AG09309 (cell line): ENCODE data around the gene SESN1.
A peak's percentile ranks its signal among the peaks of the same experiment; 100 is the strongest.

ENCODE experiments used
- DNase-seq: peaks from one replicate; pipeline ENCODE4 v3.0.0-alpha.2; 2010; ENCODE audit warnings: low read depth
- H3K4me3 ChIP-seq: 2 replicates; pipeline ENCODE4 v1.5.1; 2011; ENCODE audit warnings: mild to moderate bottlenecking, low read depth, low read length, moderate library complexity; ENCODE audit not compliant: control insufficient read depth
- CTCF ChIP-seq: IDR thresholded peaks from 2 replicates; pipeline ENCODE4 v1.5.1; 2011; ENCODE audit warnings: mild to moderate bottlenecking, low read depth, low read length, inconsistent platforms; ENCODE audit not compliant: insufficient read depth, control insufficient read depth; ENCODE audit errors: missing control alignments

Gene SESN1

GRCh38 chr6:109062216-109062615 is 32.4 kb downstream of the SESN1 start:
- no peak for DNase-seq
- TF ChIP-seq CTCF: no peak
- H3K4me3 ChIP-seq: no peak overlapping the region

DNA sequence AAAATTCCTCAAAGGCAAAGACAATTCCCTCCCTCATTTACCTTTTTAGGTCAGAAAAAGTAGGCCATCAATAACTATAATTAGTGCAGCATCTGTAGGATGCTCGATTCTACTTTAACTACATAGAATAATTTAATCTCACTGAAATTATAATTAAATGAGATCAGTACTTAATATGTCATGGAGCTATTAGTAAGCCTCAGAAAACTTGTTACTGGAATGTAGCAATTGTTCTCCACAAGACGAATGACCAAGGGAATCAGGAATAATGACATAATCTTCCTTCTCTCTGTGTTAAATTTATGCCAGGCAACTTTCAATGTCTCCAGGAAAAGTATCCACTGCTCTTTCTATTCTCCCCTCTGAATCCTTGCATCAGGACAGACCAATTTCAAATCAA is 34.1 kb downstream of the SESN1 start:
- no peak for TF ChIP-seq CTCF
- DNase-seq: no peak
- no peak overlapping the region for H3K4me3 ChIP-seq

DNA sequence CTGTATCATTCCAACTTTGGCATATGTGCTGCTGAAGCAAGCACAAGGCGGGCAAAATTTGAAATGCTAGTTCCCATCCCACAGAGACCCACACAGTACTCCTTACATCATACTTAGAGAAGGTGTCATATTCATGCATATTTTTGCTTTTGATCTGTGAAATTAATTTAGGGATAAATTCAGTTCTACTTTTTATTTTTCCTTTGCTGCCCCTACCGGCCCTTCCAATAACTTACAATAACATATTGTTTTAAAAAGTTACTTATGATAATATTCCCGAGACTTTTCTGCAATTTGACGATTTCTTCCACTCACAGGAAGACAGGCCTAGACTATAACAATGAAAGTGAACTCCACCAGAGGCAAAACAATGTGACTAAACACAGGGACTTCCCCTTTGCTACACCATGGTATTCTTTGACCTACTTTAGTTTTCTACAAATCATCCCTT is 35.0 kb downstream of the SESN1 start:
- peak; percentile 29 for TF ChIP-seq CTCF
- no peak overlapping the region for H3K4me3 ChIP-seq
- no peak for DNase-seq

DNA sequence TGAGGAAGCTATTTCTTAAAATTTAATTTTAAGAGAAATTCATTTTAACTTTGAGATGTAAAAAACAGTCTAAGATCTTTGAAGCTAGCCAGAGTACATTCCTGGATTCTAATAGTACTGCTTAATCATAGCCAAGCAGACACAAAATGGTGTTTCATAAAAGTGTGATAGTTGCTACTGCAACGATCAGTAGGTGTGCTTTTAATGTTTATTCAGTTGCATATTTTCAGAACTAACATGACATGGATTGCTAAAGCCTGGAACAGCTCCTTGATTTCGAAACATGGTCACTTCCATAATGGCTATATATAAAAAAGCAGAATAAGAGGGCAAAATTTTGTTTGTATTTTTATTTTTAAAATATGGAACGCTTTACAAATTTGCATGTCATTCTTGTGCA is 35.5 kb downstream of the SESN1 start:
- TF ChIP-seq CTCF: no peak
- DNase-seq: no peak
- H3K4me3 ChIP-seq: no peak overlapping the region

DNA sequence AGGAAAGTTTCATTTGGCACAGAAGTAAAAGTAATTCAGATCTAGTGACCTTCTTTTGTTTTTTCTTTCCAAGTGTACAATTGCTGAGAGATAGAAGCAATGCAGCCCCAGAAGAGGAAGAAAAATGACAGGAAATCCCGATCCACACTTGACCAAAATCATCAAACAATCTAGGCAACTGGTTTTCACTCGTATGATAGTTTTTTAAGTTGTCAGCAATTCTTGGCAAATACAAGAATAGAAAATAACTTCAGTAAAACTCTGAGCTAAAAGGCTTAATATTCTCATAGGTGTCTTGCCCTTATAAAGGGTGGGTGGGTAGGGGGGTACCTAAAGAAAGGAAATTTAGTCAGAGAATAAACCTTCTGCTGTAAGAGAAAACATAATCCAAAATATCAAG is 36.0 kb downstream of the SESN1 start:
- no peak for DNase-seq
- no peak for TF ChIP-seq CTCF
- H3K4me3 ChIP-seq: no peak overlapping the region

- no peak overlapping the region for H3K4me3 ChIP-seq
- TF ChIP-seq CTCF: no peak
- DNase-seq: no peak
Observed at GRCh38 chr6:109056661-109057060, 38.0 kb downstream of the SESN1 start.

GRCh38 chr6:109055771-109056235 is 38.8 kb downstream of the SESN1 start:
- no peak for TF ChIP-seq CTCF
- DNase-seq: peak; percentile 52
- H3K4me3 ChIP-seq: no peak overlapping the region
